Activated CD8-positive, alpha-beta T cell treated with anti-CD3 and anti-CD28 coated beads for 36 hours (primary cell): ENCODE data around the gene ELK4. TPM values are rescaled to one million over a fixed set of nuclear protein-coding genes. Genes with fewer than 3 reads are reported as not detected.
"Not testable (repeated sequence)": the region's sequence is repeated elsewhere in the genome, so short reads cannot be mapped to it uniquely, and the experiment has no call there.

Experiments
- ATAC-seq: fragments of 200-7000 bp; cut with Tn5 transposase; one replicate; pipeline ENCODE4 v1.10.0; 2021; ENCODE audit warnings: mild to moderate bottlenecking, moderate library complexity
- CTCF ChIA-PET: fragments of 350-600 bp; sonication (Branson Sonifier 250); formaldehyde crosslinking; loops from one replicate; lab custom pipeline; 2021; ENCODE audit warnings: antibody characterized with exemption; lab: Charles Lee
- POLR2A ChIA-PET: fragments of 350-600 bp; sonication (Branson Sonifier 250); formaldehyde crosslinking; loops from one replicate; lab custom pipeline; 2021; ENCODE audit warnings: antibody characterized with exemption; lab: Charles Lee
- DNase-seq: peaks from one replicate; pipeline ENCODE4 v3.0.0-alpha.2; 2020
- H3K27ac Mint-ChIP-seq: one replicate; pipeline ENCODE4 v1.8.0; 2021; ENCODE audit warnings: mild to moderate bottlenecking, mixed read lengths
- H3K27me3 Mint-ChIP-seq: one replicate; pipeline ENCODE4 v1.8.0; 2021; ENCODE audit warnings: mixed read lengths
- H3K36me3 Mint-ChIP-seq: one replicate; pipeline ENCODE4 v1.8.0; 2021; ENCODE audit warnings: low read depth, mixed read lengths
- H3K4me1 Mint-ChIP-seq: one replicate; pipeline ENCODE4 v1.8.0; 2021; ENCODE audit warnings: low read depth, mixed read lengths
- H3K4me3 Mint-ChIP-seq: one replicate; pipeline ENCODE4 v1.8.0; 2021; ENCODE audit warnings: mild to moderate bottlenecking, moderate library complexity, mixed read lengths
- H3K9me3 Mint-ChIP-seq: one replicate; pipeline ENCODE4 v1.8.0; 2021; ENCODE audit warnings: mixed read lengths
- intact Hi-C: fragments of 100-400 bp; cut with micrococcal nuclease; formaldehyde crosslinking; loops from one replicate; pipeline ENCODE4 v1.10.0; 2022
- total RNA-seq, 2 experiments: library from RNA; stranded (reverse); gene quantifications; one replicate each; pipeline ENCODE4 v1.2.3, GENCODE V29; 2021
- TF ChIP-seq, protein P1 (sequence below): fragments of 200-600 bp; IDR thresholded peaks from one replicate; pipeline ENCODE4 v1.8.0; 2022; ENCODE audit warnings: antibody characterized with exemption, mild to moderate bottlenecking

Gene ELK4
- total RNA-seq, 2 experiments from 2014 or later: 61.5 to 62.1 TPM

DNA sequence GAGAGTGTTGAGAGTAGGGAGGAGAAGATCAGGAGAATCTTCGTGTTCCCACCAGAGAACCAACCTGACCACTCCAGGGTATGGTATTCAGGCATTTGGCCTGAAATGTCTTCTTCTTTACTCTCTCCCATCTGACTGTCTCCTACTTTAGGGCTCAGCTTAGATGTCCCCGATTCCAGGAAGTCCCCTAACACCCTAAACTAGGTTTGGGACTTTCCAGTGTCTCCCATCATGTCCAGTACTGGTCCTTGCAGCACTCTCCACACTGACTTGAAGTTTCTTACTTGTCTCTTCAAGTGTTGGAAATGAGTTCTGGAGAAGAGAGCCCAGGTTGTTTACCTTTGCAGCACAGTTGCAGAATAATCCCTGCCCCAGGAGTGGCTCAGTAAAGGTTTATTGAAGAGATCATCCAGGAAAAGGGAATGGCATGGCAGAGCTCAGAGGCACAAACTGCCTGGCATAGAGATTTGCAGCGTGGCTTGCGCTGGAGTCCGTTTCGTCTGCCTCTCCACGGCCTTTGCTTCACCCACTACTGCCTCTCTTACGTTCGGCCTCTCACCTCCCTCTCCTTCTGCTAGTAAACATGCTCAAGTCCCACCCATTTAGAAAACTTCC, 6.2 kb upstream of the ELK4 start:
- POLR2A ChIA-PET: interaction anchor here (0.8 kb wide), 1 partner anchor 45 kb away, joined by 5 read pairs; no protein-coding TSS in a partner anchor
- CTCF ChIA-PET: interaction anchor here (11.8 to 12.7 kb wide), 2 partner anchors 20 to 46 kb away, joined by 120 to 306 read pairs; no protein-coding TSS in a partner anchor
- peaks cover 3% of the 10 kb centered on the region for H3K27me3 Mint-ChIP-seq

DNA sequence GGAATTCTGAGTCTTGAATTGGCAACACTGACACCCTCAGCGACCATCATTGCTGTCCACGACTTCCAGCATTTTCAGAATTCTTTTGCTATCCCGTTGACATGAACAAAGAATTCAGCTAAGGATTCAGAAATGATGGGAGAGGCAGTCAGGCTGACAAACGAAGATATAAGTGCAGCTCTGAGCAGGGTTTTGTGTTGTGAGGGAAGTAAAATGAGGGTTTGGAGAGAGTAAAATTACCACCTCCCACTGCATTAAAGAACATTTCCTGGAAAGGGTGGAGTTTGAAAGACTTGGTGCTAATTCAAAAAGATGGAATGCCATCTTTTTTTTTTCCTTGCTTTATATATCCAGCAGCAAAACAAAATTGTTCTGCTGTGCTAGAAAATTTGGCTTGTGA, 4.9 kb upstream of the ELK4 start:
- DNase-seq (no peak), ATAC-seq (no peak)
- intact Hi-C loops: no loop called here
- H3K27me3 Mint-ChIP-seq: peaks cover 3% of the 10 kb centered on the region
- H3K36me3 Mint-ChIP-seq: no peaks in the 10 kb centered on the region
- H3K9me3 Mint-ChIP-seq: no peaks in the 10 kb centered on the region
- ChIA-PET POLR2A (interaction anchor here (1.6 kb wide), 1 partner anchor 44 kb away, joined by 3 read pairs; no protein-coding TSS in a partner anchor), CTCF (interaction anchor here (0.6 to 12.7 kb wide), 4 partner anchors 16 to 108 kb away, joined by 5 to 306 read pairs (median 64); no protein-coding TSS in a partner anchor)
- no peak overlapping the region for H3K4me3 Mint-ChIP-seq
- H3K27ac Mint-ChIP-seq: no peak overlapping the region
- peaks cover 9% of the 10 kb centered on the region for H3K4me1 Mint-ChIP-seq
- TF ChIP-seq, protein P1, sequence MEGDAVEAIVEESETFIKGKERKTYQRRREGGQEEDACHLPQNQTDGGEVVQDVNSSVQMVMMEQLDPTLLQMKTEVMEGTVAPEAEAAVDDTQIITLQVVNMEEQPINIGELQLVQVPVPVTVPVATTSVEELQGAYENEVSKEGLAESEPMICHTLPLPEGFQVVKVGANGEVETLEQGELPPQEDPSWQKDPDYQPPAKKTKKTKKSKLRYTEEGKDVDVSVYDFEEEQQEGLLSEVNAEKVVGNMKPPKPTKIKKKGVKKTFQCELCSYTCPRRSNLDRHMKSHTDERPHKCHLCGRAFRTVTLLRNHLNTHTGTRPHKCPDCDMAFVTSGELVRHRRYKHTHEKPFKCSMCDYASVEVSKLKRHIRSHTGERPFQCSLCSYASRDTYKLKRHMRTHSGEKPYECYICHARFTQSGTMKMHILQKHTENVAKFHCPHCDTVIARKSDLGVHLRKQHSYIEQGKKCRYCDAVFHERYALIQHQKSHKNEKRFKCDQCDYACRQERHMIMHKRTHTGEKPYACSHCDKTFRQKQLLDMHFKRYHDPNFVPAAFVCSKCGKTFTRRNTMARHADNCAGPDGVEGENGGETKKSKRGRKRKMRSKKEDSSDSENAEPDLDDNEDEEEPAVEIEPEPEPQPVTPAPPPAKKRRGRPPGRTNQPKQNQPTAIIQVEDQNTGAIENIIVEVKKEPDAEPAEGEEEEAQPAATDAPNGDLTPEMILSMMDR: no peak

More for the DNA sequence above, 6.2 kb upstream of the ELK4 start:
- H3K27ac Mint-ChIP-seq: no peak overlapping the region
- intact Hi-C loops: no loop called here
- DNase-seq (no peak), ATAC-seq (no peak)
- no peak overlapping the region for H3K4me3 Mint-ChIP-seq
- H3K4me1 Mint-ChIP-seq: peaks cover 1% of the 10 kb centered on the region
- no peaks in the 10 kb centered on the region for H3K36me3 Mint-ChIP-seq
- TF ChIP-seq, protein P1: no peak
- H3K9me3 Mint-ChIP-seq: no peaks in the 10 kb centered on the region

DNA sequence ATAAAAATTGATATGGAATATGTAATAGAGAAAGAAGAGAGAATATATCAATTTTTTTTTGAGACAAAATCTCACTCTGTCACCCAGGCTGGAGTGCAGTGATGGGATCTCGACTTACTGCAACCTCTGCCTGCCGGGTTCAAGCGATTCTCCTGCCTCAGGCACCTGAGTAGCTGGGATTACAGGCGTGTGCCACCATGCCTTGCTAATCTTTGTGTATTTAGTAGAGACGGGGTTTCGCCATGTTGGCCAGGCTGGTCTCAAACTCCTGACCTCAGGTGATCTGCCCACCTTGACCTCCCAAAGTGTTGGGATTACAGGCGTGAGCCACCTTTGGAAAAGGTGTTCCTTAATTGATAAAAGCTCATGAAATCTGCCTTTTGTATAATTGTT, 4.3 kb upstream of the ELK4 start:
- H3K27me3 Mint-ChIP-seq, H3K36me3 Mint-ChIP-seq, intact Hi-C loops, H3K9me3 Mint-ChIP-seq, H3K4me1 Mint-ChIP-seq, DNase-seq, H3K4me3 Mint-ChIP-seq, H3K27ac Mint-ChIP-seq, ATAC-seq: not testable (repeated sequence)
- CTCF ChIA-PET: interaction anchor here (1.1 to 12.7 kb wide), 5 partner anchors 9 to 107 kb away, joined by 3 to 306 read pairs (median 6); no protein-coding TSS in a partner anchor
- POLR2A ChIA-PET: interaction anchor here (0.6 to 1.6 kb wide), 2 partner anchors 43 to 88 kb away, joined by 3 read pairs; no protein-coding TSS in a partner anchor

DNA sequence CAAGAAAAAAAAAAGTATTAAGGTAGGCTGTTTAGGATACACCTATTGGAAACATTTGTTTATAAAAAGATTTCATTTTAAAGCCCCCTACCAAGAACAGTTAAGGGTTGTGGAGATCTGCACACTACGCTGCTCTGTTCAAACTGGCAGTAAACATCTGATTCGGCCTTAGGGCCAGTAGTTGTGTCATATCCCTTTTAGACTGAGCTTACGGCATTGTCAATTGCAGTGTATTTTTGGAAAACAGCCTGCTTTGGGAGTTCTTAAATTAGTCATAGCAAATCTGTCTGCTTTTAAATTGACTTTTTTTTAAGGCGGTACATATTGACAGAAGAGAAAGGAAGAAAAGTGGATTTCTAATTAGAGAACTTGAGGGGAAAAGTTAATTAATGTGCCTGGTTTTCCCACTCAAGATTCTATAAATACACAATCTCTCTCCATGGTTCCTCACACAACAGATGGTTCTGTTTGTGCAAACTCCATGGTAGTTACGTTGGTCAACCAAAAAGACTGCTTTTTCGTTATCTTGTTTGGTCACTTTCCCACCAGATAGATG, 1.7 kb upstream of the ELK4 start:
- Mint-ChIP-seq H3K36me3 (peaks cover 13% of the 10 kb centered on the region), H3K4me3 (no peak overlapping the region), H3K9me3 (no peaks in the 10 kb centered on the region), H3K4me1 (peaks cover 19% of the 10 kb centered on the region), H3K27ac (no peak overlapping the region), H3K27me3 (no peaks in the 10 kb centered on the region)
- TF ChIP-seq, protein P1: no peak
- intact Hi-C loops: no loop called here
- no peak for DNase-seq
- no peak for ATAC-seq
- CTCF ChIA-PET: interaction anchor here (1.7 to 11.8 kb wide), 11 partner anchors 9 to 344 kb away, joined by 3 to 306 read pairs (median 10); no protein-coding TSS in a partner anchor
- POLR2A ChIA-PET: interaction anchor here (1.6 to 4.8 kb wide), 3 partner anchors 11 to 52 kb away, joined by 5 to 119 read pairs (median 11); no protein-coding TSS in a partner anchor

DNA sequence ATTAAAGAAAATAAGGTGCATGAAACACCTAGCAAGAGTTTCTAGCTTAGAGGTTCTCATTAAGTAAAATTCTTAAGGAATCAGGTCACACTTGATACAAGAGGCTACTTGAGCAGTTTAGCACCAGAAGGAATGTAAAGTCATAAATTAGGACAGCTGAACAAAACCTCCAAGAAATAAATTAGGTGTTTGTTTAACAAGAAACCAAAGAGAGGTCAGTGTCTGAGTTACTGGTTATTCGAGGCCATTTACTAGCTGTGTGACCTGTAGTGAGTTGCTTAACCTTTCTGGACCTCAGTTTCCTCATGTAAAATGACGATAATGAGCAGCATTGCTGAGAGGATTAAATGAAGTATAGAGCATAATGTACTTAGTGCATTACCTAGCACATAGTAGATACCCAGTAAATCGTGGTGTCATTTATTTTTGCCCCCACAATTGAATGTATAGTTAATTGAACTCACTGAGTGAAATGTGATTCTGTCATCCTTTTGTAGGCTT, 908 bp upstream of the ELK4 start:
- POLR2A ChIA-PET: interaction anchor here (0.6 to 4.8 kb wide), 24 partner anchors 8 to 1953 kb away, joined by 3 to 119 read pairs (median 4); partner anchors contain the start of genes NUCKS1 and SLC45A3
- no peak for ATAC-seq
- Mint-ChIP-seq H3K4me3 (peak overlapping the region; percentile 86), H3K36me3 (peaks cover 21% of the 10 kb centered on the region), H3K9me3 (no peaks in the 10 kb centered on the region), H3K27ac (peak overlapping the region; percentile 91), H3K4me1 (peaks cover 27% of the 10 kb centered on the region), H3K27me3 (no peaks in the 10 kb centered on the region)
- CTCF ChIA-PET: interaction anchor here (0.8 to 11.8 kb wide), 29 partner anchors 9 to 386 kb away, joined by 3 to 306 read pairs (median 5); partner anchors contain the start of genes RAB29 and SLC45A3
- intact Hi-C loops: loop anchor here (1.0 kb wide), 1 partner anchor 41 kb away; no protein-coding TSS in a partner anchor
- DNase-seq: no peak
- TF ChIP-seq, protein P1: no peak
